ENCODE data around the gene MYO1C.
"Not testable (repeated sequence)": the region's sequence is repeated elsewhere in the genome, so short reads cannot be mapped to it uniquely, and the experiment has no call there.

Gene MYO1C

DNA sequence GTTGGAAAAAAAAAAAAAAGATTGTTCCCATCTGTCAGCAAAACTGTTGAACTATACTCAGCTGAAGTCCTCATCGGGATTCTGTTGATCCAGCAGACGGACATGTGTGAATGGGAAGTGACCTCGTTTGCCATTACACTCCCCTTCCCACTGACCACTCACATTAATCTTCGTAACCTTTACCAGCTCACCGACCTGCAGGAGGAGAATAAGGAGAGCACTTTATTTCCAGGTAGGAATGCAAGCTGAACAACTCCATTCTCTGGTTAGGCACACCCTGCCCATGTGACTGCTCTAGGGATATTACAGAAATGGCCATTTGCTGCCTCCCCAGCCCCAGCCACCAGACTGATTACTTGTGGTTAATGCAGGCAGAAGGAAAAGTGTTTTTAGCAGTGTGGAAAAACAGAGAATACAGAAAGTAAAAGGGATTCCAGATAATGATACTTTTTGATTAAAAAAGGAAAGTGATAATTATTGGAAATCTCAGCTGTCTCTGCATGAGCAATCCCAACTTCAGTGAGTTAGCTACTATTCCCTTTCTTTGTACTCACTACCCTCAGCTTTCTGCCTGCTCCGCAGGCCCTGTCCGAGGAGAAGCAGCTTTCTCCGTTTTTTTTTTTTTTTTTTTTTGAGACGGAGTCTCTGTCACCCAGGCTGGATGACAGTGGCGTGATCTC, 68.9 kb downstream of the MYO1C start:
- DNase-seq (ENCODE audit: low spot score) = no peak

DNA sequence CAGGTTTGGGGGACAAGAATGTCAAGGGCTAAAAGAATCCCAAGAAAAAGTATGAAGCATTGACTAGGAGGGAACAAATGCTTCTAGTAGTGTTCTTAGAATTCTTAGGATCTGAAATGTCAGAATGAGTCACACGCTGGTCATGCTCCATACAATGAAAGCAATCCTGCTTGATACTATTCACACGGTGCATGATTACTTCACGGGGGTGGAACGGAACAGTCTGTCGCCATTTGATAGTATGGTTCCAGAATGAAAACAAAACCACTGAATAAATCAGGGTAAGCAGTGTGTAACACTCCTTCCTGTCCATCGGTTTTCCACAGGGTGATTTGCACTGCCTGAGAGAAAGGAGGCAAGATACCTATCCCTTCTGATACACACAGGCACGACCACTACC, 69.6 kb downstream of the MYO1C start:
- peak; percentile 53 for DNase-seq (ENCODE audit: low spot score)

GRCh38 chr17:1421470-1421869, 71.0 kb downstream of the MYO1C start:
- no peak for DNase-seq (ENCODE audit: low spot score)

DNA sequence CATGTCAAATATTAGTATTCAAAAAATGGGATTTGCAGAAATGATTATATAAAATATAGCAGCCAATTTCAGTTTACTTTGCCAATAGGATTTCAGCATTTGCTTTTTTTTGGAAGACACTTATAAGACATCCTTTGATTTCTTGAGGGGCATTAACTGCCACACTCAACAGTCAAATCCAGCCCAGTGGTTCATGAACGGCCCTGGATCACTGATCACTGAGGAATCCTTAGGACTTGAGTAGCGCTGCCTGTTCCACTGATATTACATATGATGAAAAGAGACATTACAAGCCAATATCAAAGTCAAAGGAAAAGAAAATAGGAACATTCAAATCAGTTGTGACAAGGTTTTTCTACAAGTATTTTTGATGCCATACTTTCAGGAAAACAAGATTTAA, 71.5 kb downstream of the MYO1C start:
- no peak for DNase-seq (ENCODE audit: low spot score)

DNA sequence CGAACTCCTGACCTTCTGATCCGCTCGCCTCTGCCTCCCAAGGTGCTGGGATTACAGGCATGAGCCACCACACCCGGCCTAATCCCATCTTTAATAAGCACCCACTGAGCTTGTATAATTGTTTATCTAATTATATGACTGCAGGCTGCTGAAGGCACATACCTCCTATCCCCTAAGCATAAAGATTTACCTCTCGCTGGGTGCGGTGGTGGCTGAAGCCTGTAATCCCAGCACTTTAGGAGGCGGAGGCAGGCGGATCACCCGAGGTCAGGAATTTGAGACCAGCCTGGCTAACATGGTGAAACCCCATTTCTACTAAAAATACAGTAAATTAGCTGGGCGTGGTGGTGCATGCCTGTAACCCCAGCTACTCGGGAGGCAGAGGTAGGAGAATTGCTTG, 72.3 kb downstream of the MYO1C start:
- no peak for DNase-seq (ENCODE audit: low spot score)

GRCh38 chr17:1418476-1418875, 74.0 kb downstream of the MYO1C start:
- not testable (repeated sequence) for DNase-seq (ENCODE audit: low spot score)

- DNase-seq (ENCODE audit: low spot score) = no peak
Measured at GRCh38 chr17:1416414-1416813, 76.1 kb downstream of the MYO1C start.

GRCh38 chr17:1414634-1415033, 77.9 kb downstream of the MYO1C start:
- no peak for DNase-seq (ENCODE audit: low spot score)
